Posterior vena cava (tissue), 2 donors: ENCODE results near the gene HAND1. TPM values are rescaled to one million over a fixed set of nuclear protein-coding genes. Genes with fewer than 3 reads are reported as not detected.

Experiments
- DNase-seq: peaks from one replicate; pipeline ENCODE4 v3.0.0-alpha.2; 2020; ENCODE audit warnings: low spot score
- intact Hi-C, 2 donors: fragments of 100-400 bp; cut with DNase I; formaldehyde crosslinking; loops; one replicate each; pipeline versions ENCODE4 v1.14.1 to v1.14.2; 2022 to 2023
- total RNA-seq, 2 donors: library from RNA; stranded (reverse); fragmentation: NEBNext Ultra II Directional; extraction: Animal tissue kit (Norgen Biotek cat#: 25700); gene quantifications; one replicate each; pipeline ENCODE4 v1.2.1, GENCODE V29; 2021
- donor health status: DM: yes; HTN: yes; CAD: no.
- donor health status: DM: yes; HTN: yes; CAD: no.

HAND1 gene
- total RNA-seq, 2 donors from 2014 or later = not detected

GRCh38 chr5:154481584-154482381 is 3.8 kb upstream of the HAND1 start:
- intact Hi-C loops = no loop called here
- DNase-seq = no peak

- intact Hi-C loops = no loop called here
- no peak for DNase-seq
These were observed 2.8 kb upstream of the HAND1 start for GRCh38 chr5:154480847-154481246.

GRCh38 chr5:154479944-154480750 is 2.1 kb upstream of the HAND1 start:
- intact Hi-C loops = loop anchor here in 1 of 2 donors (10.0 kb wide), 1 partner anchor 1095 kb away; no protein-coding TSS in a partner anchor
- no peak for DNase-seq

- intact Hi-C loops = loop anchor here in 1 of 2 donors (10.0 kb wide), 1 partner anchor 1095 kb away; no protein-coding TSS in a partner anchor
- DNase-seq = no peak
These were observed 1.3 kb upstream of the HAND1 start for GRCh38 chr5:154479160-154479943.

- no peak for DNase-seq
- intact Hi-C loops = loop anchor here in 1 of 2 donors (10.0 kb wide), 1 partner anchor 1094 kb away; no protein-coding TSS in a partner anchor
These were observed 729 bp upstream of the HAND1 start for GRCh38 chr5:154478752-154479159.

- DNase-seq = no peak
- intact Hi-C loops = loop anchor here in 1 of 2 donors (10.0 kb wide), 1 partner anchor 1093 kb away; no protein-coding TSS in a partner anchor
These were observed 424 bp downstream of the HAND1 start for GRCh38 chr5:154477382-154478223.

GRCh38 chr5:154476354-154477205 is 1.4 kb downstream of the HAND1 start:
- intact Hi-C loops = loop anchor here in 1 of 2 donors (10.0 kb wide), 1 partner anchor 1092 kb away; no protein-coding TSS in a partner anchor
- no peak for DNase-seq

GRCh38 chr5:154475591-154476353 is 2.3 kb downstream of the HAND1 start:
- DNase-seq = no peak
- intact Hi-C loops = loop anchor here in 1 of 2 donors (10.0 kb wide), 1 partner anchor 1091 kb away; no protein-coding TSS in a partner anchor

GRCh38 chr5:154474396-154475334 is 3.4 kb downstream of the HAND1 start:
- no peak for DNase-seq
- intact Hi-C loops = loop anchor here in 1 of 2 donors (10.0 kb wide), 1 partner anchor 1090 kb away; no protein-coding TSS in a partner anchor

GRCh38 chr5:154473581-154474283 is 4.3 kb downstream of the HAND1 start:
- intact Hi-C loops = loop anchor here in 1 of 2 donors (10.0 kb wide), 1 partner anchor 1089 kb away; no protein-coding TSS in a partner anchor
- no peak for DNase-seq

- DNase-seq = no peak
- intact Hi-C loops = loop anchor here in 1 of 2 donors (10.0 kb wide), 1 partner anchor 1088 kb away; no protein-coding TSS in a partner anchor
These were observed 5.0 kb downstream of the HAND1 start for GRCh38 chr5:154472871-154473580.

- intact Hi-C loops = loop anchor here in 1 of 2 donors (10.0 kb wide), 1 partner anchor 1086 kb away; no protein-coding TSS in a partner anchor
- DNase-seq = no peak
These were observed 6.8 kb downstream of the HAND1 start for GRCh38 chr5:154470947-154471870.

GRCh38 chr5:154470137-154470536 is 7.9 kb downstream of the HAND1 start:
- no peak for DNase-seq
- intact Hi-C loops = loop anchor here in 1 of 2 donors (10.0 kb wide), 1 partner anchor 1085 kb away; no protein-coding TSS in a partner anchor
